HCT116 (cell line): ENCODE results near the gene CYP4F2.
"Not testable (repeated sequence)": the region's sequence is repeated elsewhere in the genome, so short reads cannot be mapped to it uniquely, and the experiment has no call there.

Experiments
- CTCF ChIP-seq, 3 experiments: fragments of 200-600 bp in 1 of 3; sonication (generic) in 1 of 3; IDR thresholded peaks in 2 of 3; conservative IDR thresholded peaks in 1 of 3; 2 replicates each; pipeline ENCODE4 v1.5.1; 2012 to 2017; ENCODE audit warnings: low read depth in 2 of 3, low read length in 2 of 3, antibody characterized with exemption in 1 of 3, borderline replicate concordance in 1 of 3, control low read depth in 1 of 3, mild to moderate bottlenecking in 1 of 3, mixed read lengths in 1 of 3, mixed run types in 1 of 3, moderate library complexity in 1 of 3; ENCODE audit not compliant: insufficient read depth in 1 of 3
- POLR2AphosphoS5 ChIP-seq: IDR thresholded peaks from 2 replicates; pipeline ENCODE4 v1.6.1; 2011; ENCODE audit warnings: mild to moderate bottlenecking, low read depth, low read length, moderate library complexity

- not testable (repeated sequence) for TF ChIP-seq CTCF (IDR thresholded peaks at IDR 0.05 in 2 of 3, conservative IDR thresholded peaks at IDR 0.05 in 1 of 3; ENCODE audit: borderline replicate concordance in 1 of 3, insufficient read depth in 1 of 3, low read depth in 2 of 3, low read length in 2 of 3); POLR2AphosphoS5
Measured at GRCh38 chr19:15899561-15899960, 1.7 kb upstream of the CYP4F2 start.
